ENCODE results near the gene FBXL17.

Gene FBXL17

GRCh38 chr5:108025957-108026356 is 355.9 kb downstream of the FBXL17 start:
- H3K9me3 ChIP-seq (ENCODE audit: insufficient read depth, low read length) = no peaks in the 10 kb centered on the region
- no peaks in the 10 kb centered on the region for H4K20me1 ChIP-seq (ENCODE audit: insufficient read depth, low read length)
- H3K79me2 ChIP-seq (ENCODE audit: low read length) = no peaks in the 10 kb centered on the region
- no peak overlapping the region for H3K4me2 ChIP-seq (ENCODE audit: low read length)
- no peaks in the 10 kb centered on the region for H3K36me3 ChIP-seq (replicated peaks; ENCODE audit: low read depth, low read length)
- H3K4me3 ChIP-seq (ENCODE audit: low read length) = no peak overlapping the region
- H2AFZ ChIP-seq (ENCODE audit: low read depth, low read length) = no peak overlapping the region
- no peaks in the 10 kb centered on the region for H3K27me3 ChIP-seq (ENCODE audit: low read depth, low read length)
- H3K27ac ChIP-seq (ENCODE audit: low read length) = no peak overlapping the region
- TF ChIP-seq EZH2phosphoT487 (IDR thresholded peaks at IDR 0.05; ENCODE audit: low read depth) = no peak
- no peak for TF ChIP-seq CTCF (IDR thresholded peaks at IDR 0.05; ENCODE audit: low read depth, low read length)
- H3K9ac ChIP-seq (ENCODE audit: low read length) = no peak overlapping the region
- no peaks in the 10 kb centered on the region for H3K4me1 ChIP-seq (ENCODE audit: low read length)

- Histone ChIP-seq H3K79me2 (ENCODE audit: low read length) (no peaks in the 10 kb centered on the region), H3K9me3 (ENCODE audit: insufficient read depth, low read length) (no peaks in the 10 kb centered on the region), H3K27ac (ENCODE audit: low read length) (no peak overlapping the region), H3K4me2 (ENCODE audit: low read length) (no peak overlapping the region), H3K27me3 (ENCODE audit: low read depth, low read length) (no peaks in the 10 kb centered on the region), H3K9ac (ENCODE audit: low read length) (no peak overlapping the region), H3K36me3 (replicated peaks; ENCODE audit: low read depth, low read length) (no peaks in the 10 kb centered on the region), H4K20me1 (ENCODE audit: insufficient read depth, low read length) (no peaks in the 10 kb centered on the region), H3K4me3 (ENCODE audit: low read length) (no peak overlapping the region), H2AFZ (ENCODE audit: low read depth, low read length) (no peak overlapping the region), H3K4me1 (ENCODE audit: low read length) (no peaks in the 10 kb centered on the region)
- TF ChIP-seq CTCF (IDR thresholded peaks at IDR 0.05; ENCODE audit: low read depth, low read length) = no peak
- no peak for TF ChIP-seq EZH2phosphoT487 (IDR thresholded peaks at IDR 0.05; ENCODE audit: low read depth)
Observed at GRCh38 chr5:108024986-108025385, 356.9 kb downstream of the FBXL17 start.

DNA sequence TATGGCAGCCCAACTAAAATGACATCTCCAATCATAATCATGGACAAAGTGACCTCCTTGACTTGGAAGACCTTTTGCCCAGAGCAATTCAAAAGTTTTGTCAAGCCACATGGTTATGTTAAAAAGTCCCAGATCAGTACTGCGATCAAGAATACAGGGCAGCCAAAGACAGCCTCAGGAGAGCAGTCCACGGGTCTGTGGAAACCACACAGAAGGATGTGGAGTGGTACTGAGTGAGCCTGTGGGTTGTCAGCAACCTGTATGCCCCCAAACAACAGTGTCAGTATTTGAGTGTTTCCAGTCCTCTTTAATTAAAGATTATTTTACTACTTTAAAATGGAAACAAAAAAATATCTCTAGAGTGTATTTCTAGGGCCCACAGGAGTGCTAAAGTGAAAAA is 365.8 kb downstream of the FBXL17 start:
- TF ChIP-seq EZH2phosphoT487 (IDR thresholded peaks at IDR 0.05; ENCODE audit: low read depth) (no peak), CTCF (IDR thresholded peaks at IDR 0.05; ENCODE audit: low read depth, low read length) (no peak)
- Histone ChIP-seq H3K27ac (ENCODE audit: low read length) (no peak overlapping the region), H3K4me1 (ENCODE audit: low read length) (no peaks in the 10 kb centered on the region), H3K27me3 (ENCODE audit: low read depth, low read length) (no peaks in the 10 kb centered on the region), H3K9me3 (ENCODE audit: insufficient read depth, low read length) (no peaks in the 10 kb centered on the region), H2AFZ (ENCODE audit: low read depth, low read length) (no peak overlapping the region), H4K20me1 (ENCODE audit: insufficient read depth, low read length) (no peaks in the 10 kb centered on the region), H3K4me2 (ENCODE audit: low read length) (no peak overlapping the region), H3K9ac (ENCODE audit: low read length) (no peak overlapping the region), H3K79me2 (ENCODE audit: low read length) (no peaks in the 10 kb centered on the region), H3K36me3 (replicated peaks; ENCODE audit: low read depth, low read length) (no peaks in the 10 kb centered on the region), H3K4me3 (ENCODE audit: low read length) (no peak overlapping the region)

GRCh38 chr5:108006791-108007190 is 375.1 kb downstream of the FBXL17 start:
- Histone ChIP-seq H3K79me2 (ENCODE audit: low read length) (no peaks in the 10 kb centered on the region), H3K27ac (ENCODE audit: low read length) (no peak overlapping the region), H3K4me3 (ENCODE audit: low read length) (no peak overlapping the region), H3K9me3 (ENCODE audit: insufficient read depth, low read length) (no peaks in the 10 kb centered on the region), H4K20me1 (ENCODE audit: insufficient read depth, low read length) (no peaks in the 10 kb centered on the region), H3K4me2 (ENCODE audit: low read length) (no peak overlapping the region), H3K4me1 (ENCODE audit: low read length) (peaks cover 11% of the 10 kb centered on the region), H3K27me3 (ENCODE audit: low read depth, low read length) (no peaks in the 10 kb centered on the region), H3K36me3 (replicated peaks; ENCODE audit: low read depth, low read length) (no peaks in the 10 kb centered on the region), H2AFZ (ENCODE audit: low read depth, low read length) (no peak overlapping the region), H3K9ac (ENCODE audit: low read length) (no peak overlapping the region)
- TF ChIP-seq CTCF (IDR thresholded peaks at IDR 0.05; ENCODE audit: low read depth, low read length) (no peak), EZH2phosphoT487 (IDR thresholded peaks at IDR 0.05; ENCODE audit: low read depth) (no peak)

Measured in OCI-LY3 (cell line).